WERI-Rb-1 (cell line): ENCODE data around the gene SEMA7A.
"Not testable (repeated sequence)": the region's sequence is repeated elsewhere in the genome, so short reads cannot be mapped to it uniquely, and the experiment has no call there.

ENCODE experiments used
- DNase-seq: peaks from one replicate; pipeline ENCODE4 v3.0.0-alpha.2; 2020
- H3K27ac ChIP-seq: fragments of 250-450 bp; sonication (Bioruptor Pico); 2 replicates; pipeline ENCODE4 v1.5.1; 2020; ENCODE audit warnings: mild to moderate bottlenecking, moderate library complexity
- H3K27me3 ChIP-seq: fragments of 250-450 bp; sonication (Bioruptor Pico); 2 replicates; pipeline ENCODE4 v1.5.1; 2021; ENCODE audit warnings: mild to moderate bottlenecking, low read depth, moderate library complexity; ENCODE audit not compliant: insufficient read depth, severe bottlenecking
- H3K36me3 ChIP-seq: fragments of 250-450 bp; sonication (Bioruptor Pico); 2 replicates; pipeline ENCODE4 v1.5.1; 2020; ENCODE audit warnings: mild to moderate bottlenecking, moderate library complexity
- H3K4me3 ChIP-seq: 2 replicates; pipeline ENCODE4 v1.5.1; 2011; ENCODE audit warnings: low read depth, mild to moderate bottlenecking, control low read depth, low read length
- H3K9me3 ChIP-seq: fragments of 250-450 bp; sonication (Bioruptor Pico); 2 replicates; pipeline ENCODE4 v1.5.1; 2021; ENCODE audit warnings: mild to moderate bottlenecking, moderate library complexity; ENCODE audit not compliant: severe bottlenecking
- CTCF ChIP-seq: IDR thresholded peaks from 2 replicates; pipeline ENCODE4 v1.5.1; 2011; ENCODE audit warnings: low read depth, mild to moderate bottlenecking, control low read depth, inconsistent platforms, low read length

Gene SEMA7A, protein sequence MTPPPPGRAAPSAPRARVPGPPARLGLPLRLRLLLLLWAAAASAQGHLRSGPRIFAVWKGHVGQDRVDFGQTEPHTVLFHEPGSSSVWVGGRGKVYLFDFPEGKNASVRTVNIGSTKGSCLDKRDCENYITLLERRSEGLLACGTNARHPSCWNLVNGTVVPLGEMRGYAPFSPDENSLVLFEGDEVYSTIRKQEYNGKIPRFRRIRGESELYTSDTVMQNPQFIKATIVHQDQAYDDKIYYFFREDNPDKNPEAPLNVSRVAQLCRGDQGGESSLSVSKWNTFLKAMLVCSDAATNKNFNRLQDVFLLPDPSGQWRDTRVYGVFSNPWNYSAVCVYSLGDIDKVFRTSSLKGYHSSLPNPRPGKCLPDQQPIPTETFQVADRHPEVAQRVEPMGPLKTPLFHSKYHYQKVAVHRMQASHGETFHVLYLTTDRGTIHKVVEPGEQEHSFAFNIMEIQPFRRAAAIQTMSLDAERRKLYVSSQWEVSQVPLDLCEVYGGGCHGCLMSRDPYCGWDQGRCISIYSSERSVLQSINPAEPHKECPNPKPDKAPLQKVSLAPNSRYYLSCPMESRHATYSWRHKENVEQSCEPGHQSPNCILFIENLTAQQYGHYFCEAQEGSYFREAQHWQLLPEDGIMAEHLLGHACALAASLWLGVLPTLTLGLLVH

DNA sequence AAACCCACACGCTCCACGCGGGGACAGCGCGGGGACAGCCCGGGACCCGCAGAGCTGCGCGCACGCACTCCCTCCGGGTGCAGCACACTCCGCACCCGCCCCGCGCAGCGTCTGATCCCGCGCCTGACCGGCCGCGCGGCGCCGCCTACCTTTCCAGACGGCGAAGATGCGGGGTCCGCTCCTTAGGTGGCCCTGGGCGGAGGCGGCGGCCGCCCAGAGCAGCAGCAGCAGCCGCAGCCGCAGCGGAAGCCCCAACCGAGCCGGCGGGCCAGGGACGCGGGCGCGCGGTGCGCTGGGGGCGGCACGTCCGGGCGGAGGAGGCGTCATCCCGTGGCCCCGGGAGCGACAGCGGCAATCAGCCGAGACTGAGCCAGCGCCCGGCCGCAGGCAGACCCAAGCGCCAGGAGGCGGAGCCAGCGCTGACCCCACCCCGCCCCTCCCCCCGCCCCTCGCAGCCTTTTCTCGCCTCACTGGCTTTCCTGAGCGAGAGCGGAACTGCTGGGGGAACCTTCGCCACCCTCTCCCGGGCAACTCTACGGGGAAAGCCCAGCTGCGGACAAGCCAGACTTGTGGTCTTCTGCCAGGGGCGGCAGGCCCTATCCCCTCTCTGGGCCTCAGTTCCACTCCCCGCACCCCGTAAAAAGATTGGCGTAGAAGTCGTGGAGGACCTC lies at the start of gene SEMA7A:
SEMA7A (minus strand) TSS at position 367 of the 671 bp plus-strand sequence; CDS start at position 327, 40 bp downstream.
- no peaks in the 10 kb centered on the region for H3K27me3 ChIP-seq
- peak within 1 kb of the TSS; percentile 77 for H3K27ac ChIP-seq
- TF ChIP-seq CTCF = no peak
- peak within 1 kb of the TSS; percentile 81 for H3K4me3 ChIP-seq
- peaks cover 3% of the 10 kb centered on the region; the same call in 1 of the 2 replicates for H3K36me3 ChIP-seq
- H3K9me3 ChIP-seq = no peaks in the 10 kb centered on the region
- DNase-seq = peak; percentile 83

DNA sequence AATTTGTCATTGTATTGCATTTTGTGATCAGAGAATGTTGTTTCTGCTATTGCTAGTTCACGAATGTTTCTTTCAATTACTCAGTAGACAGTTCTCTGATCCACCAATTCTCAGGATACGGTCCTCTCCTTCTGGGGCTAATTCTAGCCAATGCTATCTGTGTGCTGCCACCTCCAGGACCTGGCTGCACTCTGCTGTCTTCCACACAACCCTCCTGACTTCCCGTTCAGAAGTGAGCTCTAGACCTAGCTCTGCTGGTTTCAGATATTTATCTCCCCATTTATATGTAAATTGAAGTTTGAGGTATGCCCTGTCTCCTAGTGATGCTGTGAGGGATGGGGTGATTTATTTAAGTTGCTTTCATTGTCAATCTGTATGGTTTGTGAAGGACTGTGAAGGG lies 48.9 kb upstream of the SEMA7A start:
- H3K27me3 ChIP-seq = no peaks in the 10 kb centered on the region
- peak; percentile 43; the same call in 1 of the 2 replicates for TF ChIP-seq CTCF
- H3K27ac ChIP-seq = no peak overlapping the region
- H3K4me3 ChIP-seq = no peak overlapping the region
- no peak for DNase-seq
- H3K9me3 ChIP-seq = no peaks in the 10 kb centered on the region
- no peaks in the 10 kb centered on the region for H3K36me3 ChIP-seq

DNA sequence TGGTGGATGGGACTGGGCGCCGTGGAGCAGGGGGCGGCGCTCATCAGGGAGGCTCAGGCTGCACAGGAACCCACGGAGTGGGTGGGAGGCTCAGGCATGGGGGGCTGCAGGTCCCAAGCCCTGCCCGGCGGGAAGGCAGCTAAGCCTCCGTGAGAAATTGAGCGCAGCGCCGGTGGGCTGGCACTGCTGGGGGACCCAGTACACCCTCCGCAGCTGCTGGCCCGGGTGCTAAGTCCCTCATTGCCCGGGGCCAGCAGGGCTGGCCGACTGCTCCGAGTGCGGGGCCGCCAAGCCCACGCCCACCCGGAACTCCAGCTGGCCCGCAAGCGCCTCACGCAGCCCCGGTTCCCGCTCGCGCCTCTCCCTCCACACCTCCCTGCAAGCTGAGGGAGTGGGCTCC lies 46.6 kb upstream of the SEMA7A start:
- not testable (repeated sequence) for H3K27me3 ChIP-seq, H3K9me3 ChIP-seq, H3K27ac ChIP-seq, DNase-seq, H3K36me3 ChIP-seq, H3K4me3 ChIP-seq

GRCh38 chr15:74471621-74472020 lies 37.9 kb upstream of the SEMA7A start:
- H3K4me3 ChIP-seq, DNase-seq, H3K27ac ChIP-seq, H3K9me3 ChIP-seq, H3K27me3 ChIP-seq: not testable (repeated sequence)
- peaks cover 18% of the 10 kb centered on the region for H3K36me3 ChIP-seq

DNA sequence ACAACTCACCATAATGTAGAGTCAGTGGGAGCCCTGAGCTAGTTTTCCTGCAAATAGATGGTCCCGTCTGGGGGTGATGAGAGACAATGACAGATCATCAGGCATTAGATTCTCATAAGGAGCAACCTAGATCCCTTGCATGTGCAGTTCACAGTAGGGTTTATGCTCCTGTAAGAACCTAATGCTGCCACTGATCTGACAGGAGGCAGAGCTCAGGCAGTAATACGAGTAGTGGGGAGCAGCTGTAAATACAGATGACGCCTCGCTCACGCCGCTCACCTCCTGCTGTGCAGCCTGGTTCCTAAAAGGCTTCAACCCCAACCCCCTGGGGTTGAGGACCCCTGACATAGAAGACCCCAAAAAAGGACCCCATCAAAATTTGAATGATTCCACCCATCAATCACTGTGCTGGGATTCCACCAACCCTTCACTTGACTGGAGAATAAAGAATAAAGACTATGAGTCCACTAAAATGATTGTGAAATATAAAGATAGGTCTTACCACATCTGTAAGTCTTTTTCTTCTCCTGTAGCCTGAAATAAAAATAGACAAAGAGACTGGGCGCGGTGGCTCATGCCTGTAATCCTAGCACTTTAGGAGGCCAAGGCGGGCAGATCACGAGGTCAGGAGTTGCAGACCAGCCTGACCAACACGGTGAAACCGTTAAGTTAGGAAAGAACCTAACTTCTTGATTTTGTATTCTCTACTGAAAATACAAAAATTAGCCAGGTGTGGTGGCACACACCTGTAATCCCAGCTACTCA lies 37.1 kb upstream of the SEMA7A start:
- Histone ChIP-seq H3K27ac (no peak overlapping the region), H3K9me3 (no peaks in the 10 kb centered on the region), H3K36me3 (peaks cover 24% of the 10 kb centered on the region), H3K4me3 (no peak overlapping the region), H3K27me3 (no peaks in the 10 kb centered on the region)
- DNase-seq = no peak
- TF ChIP-seq CTCF = no peak

DNA sequence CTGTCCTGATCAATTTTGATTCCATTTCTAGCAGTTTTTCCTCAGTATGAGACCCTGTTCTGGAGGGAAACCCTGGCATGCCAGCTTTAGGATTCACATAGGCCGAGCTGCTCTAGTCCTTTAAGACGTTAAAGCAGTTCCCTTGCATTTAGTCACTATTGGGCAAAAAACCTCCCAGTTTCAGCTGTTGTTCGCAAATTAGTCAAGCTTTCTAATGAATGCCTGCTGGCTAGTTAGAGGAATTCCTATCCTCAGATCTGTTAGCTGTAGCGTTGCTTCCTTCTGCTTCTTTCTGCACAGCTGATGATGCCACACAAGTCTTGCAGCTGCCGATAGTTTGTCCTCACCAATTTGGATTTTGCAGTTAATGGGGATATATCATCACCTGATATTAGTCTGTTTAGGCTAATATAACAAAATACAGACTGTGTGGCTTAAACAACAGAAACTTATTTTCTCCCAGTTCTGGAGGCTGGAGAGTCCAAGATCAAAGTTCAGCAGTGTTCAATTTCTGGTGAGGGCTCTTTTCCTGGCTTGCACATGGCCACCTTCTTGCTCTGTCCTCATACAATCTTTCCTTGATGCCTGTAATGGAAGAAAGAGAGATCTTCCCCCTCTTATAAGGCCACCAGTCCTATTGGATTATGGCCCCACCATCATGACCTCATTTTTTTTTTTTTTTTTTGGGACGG lies 34.7 kb upstream of the SEMA7A start:
- Histone ChIP-seq H3K9me3 (no peaks in the 10 kb centered on the region), H3K27ac (no peak overlapping the region), H3K27me3 (no peaks in the 10 kb centered on the region), H3K36me3 (peaks cover 26% of the 10 kb centered on the region), H3K4me3 (no peak overlapping the region)
- DNase-seq = no peak
- TF ChIP-seq CTCF = no peak
